ENCODE data around the gene ACER3.
"Not testable (repeated sequence)": the region's sequence is repeated elsewhere in the genome, so short reads cannot be mapped to it uniquely, and the experiment has no call there.

The ACER3 gene

DNA sequence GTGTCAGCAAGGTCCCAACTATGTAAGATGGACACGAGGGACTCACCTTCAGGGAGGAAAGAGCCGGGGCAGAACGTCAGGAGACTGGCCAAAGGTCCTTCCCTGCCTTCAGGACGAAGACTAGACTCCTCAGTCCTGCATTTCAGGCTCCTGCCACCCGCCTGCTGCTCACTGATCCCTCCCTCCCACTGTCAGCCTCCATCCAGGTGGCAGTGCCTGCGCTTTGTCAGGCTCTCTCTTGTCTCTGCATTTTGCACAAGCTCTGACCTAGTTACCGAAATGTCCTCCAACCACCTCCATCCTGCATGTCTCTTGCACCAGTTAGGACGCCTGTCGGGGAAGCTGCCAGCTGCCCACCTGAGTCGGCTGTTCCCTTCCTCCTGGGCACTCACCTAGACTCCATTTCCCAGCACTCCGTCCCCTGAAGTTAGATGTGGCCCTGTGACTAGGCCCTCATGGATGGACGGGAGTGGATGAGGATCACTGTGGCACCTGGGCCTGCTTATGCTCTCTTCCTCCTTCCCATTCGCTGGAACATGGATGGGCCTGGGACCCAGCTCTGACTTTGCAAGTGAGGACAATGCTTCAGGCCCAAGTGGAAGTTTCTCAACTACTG, 181.5 kb downstream of the ACER3 start:
- DNase-seq = no peak

DNA sequence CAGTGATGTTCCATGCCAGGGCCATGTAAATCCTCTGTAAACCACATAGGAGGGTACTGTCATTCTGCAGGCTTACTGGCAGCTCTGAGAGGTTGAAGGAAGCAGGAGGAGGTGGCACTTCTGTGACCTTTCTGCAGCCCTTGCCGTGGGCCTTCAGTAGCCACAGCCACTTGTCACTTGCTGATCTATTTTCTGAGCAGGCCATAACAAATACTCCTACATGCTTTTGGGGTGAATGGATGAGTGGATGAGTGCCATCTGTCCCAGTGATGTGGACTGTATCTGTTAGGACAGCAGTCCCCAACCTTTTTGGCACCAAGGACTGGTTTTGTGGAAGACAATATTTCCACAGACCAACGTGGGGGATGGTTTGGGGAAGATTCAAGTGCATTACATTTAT, 183.6 kb downstream of the ACER3 start:
- DNase-seq = no peak

DNA sequence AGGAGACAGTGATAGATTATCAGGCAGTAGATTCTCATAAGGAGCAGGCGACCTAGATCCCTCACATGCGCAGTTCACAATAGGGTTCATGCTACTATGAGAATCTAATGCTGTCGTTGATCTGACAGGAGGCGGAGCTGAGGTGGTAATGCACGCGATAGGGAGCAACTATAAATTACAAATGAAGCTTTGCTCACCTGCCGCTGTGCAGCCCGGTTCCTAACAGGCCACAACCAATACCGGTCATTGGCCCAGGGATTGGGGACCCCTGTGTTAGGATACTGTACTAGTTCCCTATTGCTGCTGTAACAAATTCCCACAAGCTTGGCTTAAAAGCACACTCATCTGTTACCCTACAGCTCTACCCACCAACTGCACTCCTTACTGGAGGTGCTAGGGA, 184.2 kb downstream of the ACER3 start:
- no peak for DNase-seq

DNA sequence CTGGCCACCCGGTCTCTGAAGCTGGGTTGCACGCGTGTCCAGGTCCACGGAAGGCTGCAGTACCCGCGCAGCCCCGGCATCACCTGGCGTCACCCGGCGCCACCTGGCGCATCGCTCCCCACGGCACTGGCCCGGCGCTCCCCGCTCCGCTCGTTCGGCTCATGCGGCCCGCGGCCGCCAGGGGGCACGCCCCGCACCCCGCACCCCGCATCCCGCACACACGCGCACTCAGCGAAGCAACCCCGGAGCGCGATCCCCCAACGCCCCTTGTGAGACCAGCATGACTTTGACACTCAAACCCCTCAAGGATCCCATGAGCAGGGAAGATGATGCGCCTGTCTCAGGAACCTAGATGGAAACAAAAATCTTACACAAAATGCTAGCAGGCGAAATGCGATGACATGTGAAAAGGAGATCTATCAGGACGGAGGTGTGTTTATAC, 185.4 kb downstream of the ACER3 start:
- DNase-seq = peak; percentile 69

DNA sequence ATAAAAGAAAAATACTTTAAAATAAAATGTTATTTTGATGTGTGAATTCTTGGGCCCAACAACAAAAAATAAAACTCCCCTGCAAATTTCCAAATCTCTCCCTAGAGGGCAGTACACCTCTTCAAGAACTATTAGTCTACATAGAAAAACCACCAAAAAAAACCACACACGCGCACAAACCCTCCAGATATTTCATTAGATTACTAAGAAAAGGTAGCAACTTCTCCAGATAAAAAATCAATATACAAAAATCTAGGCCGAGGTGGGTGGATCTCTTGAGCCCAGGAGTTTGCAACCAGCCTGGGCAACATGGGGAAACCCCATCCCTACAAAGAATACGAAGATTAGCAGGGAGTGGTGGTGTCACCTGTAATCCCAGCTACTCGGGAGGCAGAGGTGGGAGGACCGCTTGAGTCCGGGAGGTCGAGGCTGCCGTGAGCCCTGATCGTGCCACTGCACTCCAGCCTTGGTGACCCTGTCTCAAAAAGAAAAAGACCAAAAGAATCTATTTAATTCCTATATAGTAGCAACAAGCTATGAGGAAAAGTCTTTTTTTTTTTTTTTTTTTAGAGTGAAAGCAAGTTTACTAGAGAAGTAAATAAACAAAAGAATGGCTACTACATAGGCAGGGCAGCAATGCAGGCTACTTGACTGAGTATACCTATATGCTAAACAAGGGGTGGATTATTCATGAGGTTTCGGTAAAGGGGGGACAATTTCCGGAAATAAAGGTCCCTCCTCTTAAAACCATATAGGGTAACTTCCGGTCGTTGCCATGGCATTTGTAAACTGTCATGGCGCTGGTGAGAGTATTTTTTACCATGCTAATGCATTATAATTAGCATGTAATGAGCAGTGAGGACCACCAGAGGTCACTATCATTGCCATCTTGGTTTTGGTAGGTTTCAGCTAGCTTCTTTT, 186.5 kb downstream of the ACER3 start:
- DNase-seq = peak; percentile 67

DNA sequence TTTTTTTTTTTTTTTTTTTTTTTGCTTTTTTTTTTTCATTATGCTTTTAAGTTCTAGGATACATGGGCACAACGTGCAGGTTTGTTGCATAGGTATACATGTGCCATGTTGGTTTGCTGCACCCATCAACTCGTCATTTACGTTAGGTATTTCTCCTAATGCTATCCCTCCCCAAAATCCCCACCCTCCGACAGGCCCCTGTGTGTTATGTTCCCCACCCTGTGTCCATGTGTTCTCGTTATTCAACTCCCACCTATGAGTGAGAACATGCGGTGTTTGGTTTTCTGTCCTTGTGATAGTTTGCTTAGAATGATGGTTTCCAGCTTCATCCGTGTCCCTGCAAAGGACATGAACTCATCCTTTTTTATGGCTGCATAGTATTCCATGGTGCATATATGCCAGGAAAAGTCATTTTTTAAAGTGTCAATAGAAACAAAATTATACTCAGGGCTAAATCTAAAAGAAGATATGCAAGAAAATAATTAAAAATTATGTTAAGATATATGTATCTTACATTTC, 187.3 kb downstream of the ACER3 start:
- not testable (repeated sequence) for DNase-seq

DNA sequence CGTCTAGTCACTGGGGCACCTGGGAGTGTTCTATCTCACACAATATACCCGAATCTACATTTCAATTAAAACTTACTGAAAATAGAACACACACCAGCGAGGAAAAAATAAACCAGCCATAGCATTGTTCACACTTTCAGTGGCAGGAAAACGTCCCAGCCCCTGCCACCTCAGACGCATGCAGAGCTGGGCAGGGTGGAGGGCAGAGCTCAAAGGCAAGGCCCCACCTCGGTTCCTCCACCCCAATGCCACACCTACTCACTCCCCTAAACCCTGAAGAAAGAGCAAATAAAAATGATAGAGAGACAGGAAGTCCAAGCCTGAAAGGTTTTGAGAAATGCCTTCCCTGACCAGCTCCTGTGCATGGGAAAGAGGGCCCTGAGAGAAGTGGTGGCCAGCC, 188.3 kb downstream of the ACER3 start:
- no peak for DNase-seq

DNA sequence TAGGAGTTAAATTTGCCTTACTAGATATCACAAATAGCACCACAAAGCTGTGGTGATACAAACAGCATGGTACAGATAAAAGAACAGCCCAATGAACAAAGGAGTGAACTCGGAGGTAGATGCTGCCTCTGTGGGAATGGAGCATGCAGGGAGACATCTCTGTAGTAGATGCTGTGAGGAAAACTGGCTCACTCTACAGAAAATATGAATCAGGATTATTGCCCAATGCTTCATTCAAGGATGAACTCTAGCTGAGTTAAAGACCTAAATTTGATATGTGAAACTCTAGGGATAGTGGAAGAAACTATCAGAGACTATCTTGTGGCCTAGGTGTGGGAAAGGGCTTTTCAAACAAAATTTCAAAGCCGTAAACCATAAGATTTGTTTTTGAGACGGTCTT, 190.8 kb downstream of the ACER3 start:
- no peak for DNase-seq

DNA sequence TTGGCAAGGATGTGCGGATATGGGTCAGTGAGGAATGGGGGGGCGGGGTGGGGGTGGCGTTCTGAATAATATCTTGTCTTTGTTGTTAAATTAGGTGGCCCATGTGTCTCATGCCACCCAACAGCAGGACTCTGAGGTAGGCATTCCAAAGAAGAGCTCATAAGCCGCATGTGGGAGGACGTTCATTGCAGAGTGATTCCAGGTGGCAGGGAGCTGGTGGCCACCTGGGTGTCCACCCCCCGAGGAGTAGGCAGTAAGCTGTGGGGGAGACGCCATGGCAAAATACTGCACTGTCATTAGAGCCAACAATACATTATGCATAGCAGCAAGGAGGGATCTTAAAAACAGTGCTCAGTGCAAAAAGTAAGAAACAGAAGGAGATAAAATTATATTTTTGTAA, 191.8 kb downstream of the ACER3 start:
- no peak for DNase-seq

DNA sequence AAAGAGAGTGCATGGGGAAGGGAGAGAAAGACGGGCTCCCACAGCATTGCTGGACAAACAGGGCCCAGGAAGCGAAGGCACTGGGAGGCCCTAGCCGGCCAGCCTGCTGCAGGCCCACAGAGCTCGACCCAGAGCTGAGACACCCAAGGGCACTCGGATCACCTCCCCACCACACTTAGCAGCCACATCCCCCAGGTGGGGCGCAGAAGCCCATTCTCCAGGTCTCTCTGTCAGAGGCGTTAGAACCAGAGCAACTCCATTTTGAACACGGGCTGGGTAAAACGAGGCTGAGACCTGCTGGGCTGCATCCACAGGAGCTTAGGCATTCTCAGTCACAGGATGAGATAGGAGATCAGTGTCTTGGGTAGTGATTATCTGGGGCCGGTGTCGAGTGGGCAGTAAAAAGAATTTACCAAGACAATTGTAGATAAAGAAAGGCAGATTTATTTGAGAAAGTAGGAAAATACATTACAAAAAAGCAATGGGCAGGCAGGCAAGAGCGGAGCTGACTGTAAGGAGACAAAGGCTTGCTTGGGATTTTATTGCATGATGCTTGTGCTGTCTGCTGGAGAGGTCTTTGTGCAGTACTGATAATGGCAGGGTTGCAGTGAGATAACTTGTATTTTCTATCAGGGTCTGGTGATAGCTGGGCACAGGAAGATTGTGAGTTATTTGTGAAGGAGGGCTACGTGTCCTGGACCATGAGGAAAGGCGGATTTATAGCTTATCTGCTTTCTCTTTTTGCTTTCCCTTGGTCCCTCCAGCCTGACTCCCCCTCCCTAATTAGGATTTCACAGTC, 192.7 kb downstream of the ACER3 start:
- DNase-seq = no peak

DNA sequence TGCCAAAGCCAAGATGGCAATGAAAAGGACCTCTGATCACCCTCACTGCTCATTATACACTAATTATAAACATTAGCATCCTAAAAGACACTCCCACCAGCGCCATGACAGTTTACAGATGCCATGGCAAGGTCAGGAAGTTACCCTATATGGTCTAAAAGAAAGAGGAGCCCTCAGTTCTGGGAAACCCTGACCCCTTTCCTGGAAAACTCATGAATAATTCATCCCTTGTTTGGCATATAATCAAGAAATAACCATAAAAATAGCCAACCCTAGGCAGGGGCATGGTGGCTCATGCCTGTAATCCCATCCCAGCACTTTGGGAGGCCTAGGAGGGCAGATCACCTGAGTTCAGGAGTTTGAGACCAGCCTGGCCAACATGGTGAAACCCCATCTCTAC, 193.4 kb downstream of the ACER3 start:
- DNase-seq = no peak

DNA sequence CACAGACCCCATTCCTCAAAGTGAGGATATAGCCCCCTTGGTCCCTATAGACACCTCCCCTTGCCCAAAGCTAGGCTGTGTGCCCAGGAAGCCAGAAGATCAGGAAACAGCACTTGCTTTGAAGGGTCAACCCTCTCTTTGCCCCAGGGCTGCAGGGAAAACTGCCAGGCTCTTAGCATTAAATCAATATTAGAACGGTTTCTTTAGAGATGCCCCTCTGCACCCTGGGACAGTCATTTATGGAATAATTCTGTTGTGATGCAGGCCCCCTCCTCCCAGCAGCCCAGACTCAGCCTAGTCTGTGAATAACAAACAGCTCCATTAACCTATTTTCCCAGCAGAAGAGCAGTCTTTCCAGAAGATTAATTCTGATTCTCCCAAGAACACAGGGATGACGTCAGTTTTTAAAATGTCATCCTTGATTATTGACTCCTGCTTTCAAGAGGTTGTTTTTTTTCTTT, 194.4 kb downstream of the ACER3 start:
- no peak for DNase-seq

DNA sequence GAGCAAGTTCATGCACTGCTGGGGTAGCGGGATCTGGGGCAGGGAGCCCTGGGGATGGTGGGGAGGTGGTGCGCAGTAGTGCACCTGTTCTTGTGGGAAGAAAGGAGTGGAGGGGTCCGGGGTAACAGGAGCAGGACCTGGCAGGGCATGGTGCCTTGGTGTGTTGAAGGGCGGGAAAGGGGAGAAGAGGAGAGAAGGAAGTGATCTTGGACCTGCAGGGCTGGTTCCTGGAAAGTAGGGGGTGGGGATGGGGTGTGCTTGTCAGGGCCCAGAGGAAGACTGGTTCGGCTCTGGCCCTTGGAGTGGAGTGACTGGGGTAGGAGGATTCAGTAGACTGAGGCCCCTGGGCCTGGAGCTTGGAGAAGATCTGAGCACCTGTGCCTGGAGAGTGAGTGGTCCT, 195.2 kb downstream of the ACER3 start:
- no peak for DNase-seq

DNA sequence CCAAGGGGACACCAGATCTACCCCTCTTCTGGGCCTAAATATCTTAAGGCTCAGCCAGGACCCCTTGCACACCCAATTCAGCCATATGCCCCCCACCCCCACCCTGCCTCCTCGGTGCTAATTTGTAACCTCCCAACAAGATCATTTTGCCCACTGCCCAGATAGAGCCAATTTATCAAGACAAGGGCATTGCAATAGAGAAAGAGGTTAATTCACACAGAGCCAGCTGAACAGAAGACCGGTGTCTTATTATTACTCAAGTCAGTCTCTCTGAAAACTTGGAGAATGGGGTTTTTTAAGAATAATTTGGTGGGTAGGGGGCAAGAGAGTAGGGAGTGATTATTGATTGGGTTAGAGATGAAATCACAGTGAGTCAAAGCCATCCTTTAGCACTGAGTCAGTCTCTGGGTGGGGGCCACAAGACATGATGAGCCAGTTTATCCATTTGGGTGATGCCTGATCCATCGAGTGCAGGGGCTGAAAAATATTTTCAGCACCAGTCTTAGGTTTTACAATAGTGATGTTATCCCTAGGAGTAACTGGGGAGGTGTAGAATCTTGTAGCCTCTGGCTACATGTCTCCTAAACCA, 196.2 kb downstream of the ACER3 start:
- DNase-seq = no peak

DNA sequence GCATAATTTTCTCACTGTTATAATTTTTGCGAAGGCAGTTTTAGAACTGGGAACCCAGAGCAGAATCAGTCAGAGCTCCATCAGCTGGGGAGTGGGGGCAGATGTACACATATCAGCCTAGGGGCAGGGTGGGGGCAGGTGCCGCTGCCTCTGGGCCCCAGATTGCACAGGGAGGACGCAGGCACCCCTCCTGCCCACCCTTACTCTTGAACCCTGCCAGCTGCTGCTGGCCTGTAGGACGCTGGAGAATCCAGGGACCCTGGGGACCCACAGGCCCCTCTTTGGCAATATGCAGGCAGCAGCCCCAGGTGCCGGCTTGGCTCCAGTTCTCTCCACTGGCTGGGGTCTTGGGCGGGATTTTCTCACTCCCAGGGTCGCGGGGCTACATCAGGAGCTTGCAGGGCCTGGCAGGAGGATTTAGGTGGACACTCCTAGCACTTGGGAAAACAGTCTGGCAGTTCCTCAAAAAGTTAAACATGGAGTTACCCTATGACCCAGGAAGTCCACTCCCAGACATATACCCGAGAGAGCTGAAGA, 197.3 kb downstream of the ACER3 start:
- no peak for DNase-seq

DNA sequence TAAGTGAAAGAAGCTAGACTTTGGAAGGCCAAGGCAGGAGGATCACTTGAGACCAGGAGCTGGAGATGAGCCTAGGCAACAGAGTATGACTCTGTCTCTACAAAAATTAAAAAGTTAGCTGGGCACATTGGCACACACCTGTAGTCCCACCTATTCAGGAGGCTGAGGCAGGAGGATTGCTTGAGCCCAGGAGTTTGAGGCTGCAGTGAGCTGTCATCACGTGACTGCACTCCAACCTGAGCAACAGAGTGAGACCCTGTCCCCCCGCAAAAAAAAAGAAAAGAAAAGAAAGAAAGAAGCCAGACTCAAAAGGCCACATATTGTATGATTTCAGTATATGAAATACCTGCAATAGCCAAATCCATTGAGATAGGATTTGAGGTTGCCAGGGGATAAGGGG, 198.2 kb downstream of the ACER3 start:
- no peak for DNase-seq

DNA sequence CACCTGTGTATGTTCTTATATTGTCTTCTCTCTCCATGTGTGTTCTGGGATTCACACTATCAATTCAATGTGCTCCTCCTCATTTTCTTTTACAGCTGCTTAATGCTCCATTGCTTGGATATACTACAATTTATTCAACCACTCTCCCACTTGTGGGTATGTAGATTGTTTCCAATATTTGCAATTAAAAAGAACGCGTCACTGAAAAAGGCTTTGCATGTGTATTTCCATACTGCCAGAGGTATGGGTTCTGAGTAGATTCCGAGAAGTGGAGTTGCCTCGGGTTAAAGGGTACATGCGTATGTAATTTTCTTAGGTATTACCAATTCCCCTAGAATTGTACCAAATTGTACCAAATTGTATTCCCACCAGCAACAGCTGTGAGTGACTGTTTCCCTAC, 199.1 kb downstream of the ACER3 start:
- DNase-seq = no peak

DNA sequence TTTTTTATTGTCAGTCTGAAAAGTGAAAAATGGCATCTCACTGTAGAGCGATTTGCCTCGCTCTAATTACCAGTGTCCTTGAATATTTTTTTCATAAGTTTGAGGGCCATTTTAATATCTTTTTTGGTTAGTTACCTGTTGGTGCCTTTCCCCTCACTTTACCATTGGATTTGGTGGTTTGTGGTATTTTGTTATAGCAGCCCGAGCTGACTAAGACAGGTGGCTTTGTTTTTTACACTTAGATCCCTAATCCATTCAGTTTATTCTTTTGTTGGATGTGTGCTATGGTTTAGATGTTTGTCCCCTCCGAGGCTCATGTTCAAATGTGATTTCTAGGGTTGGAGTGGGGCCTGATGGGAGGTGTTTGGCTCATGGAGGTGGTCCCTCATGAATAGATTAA, 199.5 kb downstream of the ACER3 start:
- DNase-seq = no peak

DNA sequence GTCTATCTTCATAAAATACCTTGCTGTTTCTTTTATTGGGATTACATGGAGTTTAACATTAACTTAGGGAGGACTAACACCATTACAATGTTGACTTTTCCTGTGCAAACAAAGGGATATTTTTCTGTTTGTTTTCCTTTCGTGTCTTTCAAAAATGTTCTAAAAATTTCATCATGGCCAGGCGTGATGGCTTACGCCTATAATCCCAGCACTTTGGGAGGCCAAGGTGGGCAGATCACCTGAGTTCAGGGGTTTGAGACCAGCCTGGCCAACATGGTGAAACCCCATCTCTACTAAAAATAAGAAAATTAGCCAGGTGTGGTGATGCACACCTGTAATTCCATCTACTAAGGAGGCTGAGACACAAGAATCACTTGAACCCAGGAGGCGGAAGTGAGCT, 200.5 kb downstream of the ACER3 start:
- not testable (repeated sequence) for DNase-seq

DNA sequence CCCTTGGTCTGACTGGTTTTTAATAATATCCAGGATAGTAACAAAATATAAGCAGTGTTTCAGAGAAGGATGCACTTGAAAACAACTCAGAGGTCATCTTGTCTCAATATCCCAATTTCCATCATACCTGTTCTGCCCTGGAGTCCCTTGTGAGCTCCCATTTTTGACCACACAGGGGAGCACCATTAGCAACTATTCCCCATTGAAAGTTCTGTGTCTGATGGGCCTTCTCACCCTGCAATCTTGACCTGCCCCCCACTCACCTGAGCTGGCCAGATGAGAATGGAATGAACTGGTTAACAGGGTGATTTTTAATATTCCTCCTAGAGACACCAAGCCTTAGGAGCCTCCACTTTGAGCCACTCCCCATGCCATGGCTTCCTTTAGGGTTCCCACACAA, 202.2 kb downstream of the ACER3 start:
- DNase-seq = no peak

DNA sequence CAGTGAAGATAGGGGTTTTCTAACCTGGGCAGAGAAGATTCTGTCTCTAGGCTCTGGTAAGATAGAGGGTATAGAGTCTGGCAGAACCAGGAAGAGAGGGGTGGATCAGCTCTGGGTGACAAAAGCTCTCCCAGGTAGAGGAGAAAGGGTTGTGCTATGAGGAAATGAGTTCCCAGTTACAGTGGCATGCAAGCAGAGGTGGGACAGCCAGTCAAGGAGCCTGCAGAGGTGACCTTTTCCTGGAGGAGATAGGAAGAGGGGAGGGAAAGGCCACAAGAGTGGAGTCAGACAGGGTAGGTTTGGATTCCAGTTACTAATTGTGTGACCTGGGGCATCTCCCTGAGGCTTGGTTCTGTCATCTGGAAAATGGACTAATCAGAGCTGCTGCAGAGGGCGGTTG, 202.7 kb downstream of the ACER3 start:
- no peak for DNase-seq

DNA sequence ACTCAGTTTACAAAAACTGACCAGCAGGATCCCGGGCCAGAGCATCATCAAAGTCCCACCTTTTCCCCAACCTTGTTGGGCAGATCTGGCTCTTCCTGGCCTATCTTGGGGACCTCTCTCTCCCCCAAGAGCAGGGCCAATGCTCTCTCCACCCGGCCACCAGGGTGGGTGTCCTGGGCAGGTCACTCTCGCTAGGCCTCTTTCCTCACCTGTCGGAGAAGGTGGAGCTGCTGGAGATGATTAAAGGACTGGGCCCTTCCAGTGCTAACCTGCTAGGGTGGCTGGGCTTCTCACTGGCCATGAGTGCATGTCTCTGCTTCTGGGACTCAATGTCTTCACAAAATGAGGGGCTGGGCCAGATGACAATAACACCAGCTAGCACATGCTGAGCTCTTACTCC, 203.1 kb downstream of the ACER3 start:
- DNase-seq = no peak

Measured in activated naive CD4-positive, alpha-beta T cell treated with anti-CD3 and anti-CD28 coated beads, Interleukin-2, amount 50 U/mL, for 16 hours (primary cell).